Mucosa of stomach (tissue), 1 donor: ENCODE data around the gene TUT7.
A peak's percentile ranks its signal among the peaks of the same experiment; 100 is the strongest.

ENCODE experiments used
- H3K27me3 ChIP-seq: one replicate; pipeline ENCODE4 v1.7.0; 2013; ENCODE audit warnings: mild to moderate bottlenecking, low read length; ENCODE audit not compliant: control insufficient read depth, insufficient read depth
- H3K36me3 ChIP-seq: one replicate; pipeline ENCODE4 v1.7.0; 2013; ENCODE audit warnings: low read length; ENCODE audit not compliant: control insufficient read depth, insufficient read depth
- H3K4me1 ChIP-seq: one replicate; pipeline ENCODE4 v1.7.0; 2013; ENCODE audit warnings: mild to moderate bottlenecking, low read length; ENCODE audit not compliant: control insufficient read depth, insufficient read depth
- H3K4me3 ChIP-seq: one replicate; pipeline ENCODE4 v1.7.0; 2013; ENCODE audit warnings: low read length
- H3K9ac ChIP-seq: one replicate; pipeline ENCODE4 v1.7.0; 2013; ENCODE audit warnings: mild to moderate bottlenecking, low read length, moderate library complexity
- H3K9me3 ChIP-seq: one replicate; pipeline ENCODE4 v1.7.0; 2013; ENCODE audit warnings: mild to moderate bottlenecking, low read length, moderate library complexity; ENCODE audit not compliant: control insufficient read depth
- donor health status: Pancreatic carcinoma.

Gene TUT7

GRCh38 chr9:86288499-86289198, 65.6 kb downstream of the TUT7 start:
- Histone ChIP-seq H3K36me3 (no peaks in the 10 kb centered on the region), H3K9ac (no peak overlapping the region), H3K4me1 (no peaks in the 10 kb centered on the region), H3K9me3 (no peaks in the 10 kb centered on the region), H3K27me3 (no peaks in the 10 kb centered on the region), H3K4me3 (no peak overlapping the region)

- no peaks in the 10 kb centered on the region for H3K27me3 ChIP-seq
- no peak overlapping the region for H3K9ac ChIP-seq
- H3K4me1 ChIP-seq: peaks cover 4% of the 10 kb centered on the region
- no peak overlapping the region for H3K4me3 ChIP-seq
- no peaks in the 10 kb centered on the region for H3K9me3 ChIP-seq
- H3K36me3 ChIP-seq: no peaks in the 10 kb centered on the region
Observed at GRCh38 chr9:86287013-86287412, 67.2 kb downstream of the TUT7 start.

- H3K9me3 ChIP-seq: no peaks in the 10 kb centered on the region
- no peak overlapping the region for H3K9ac ChIP-seq
- H3K4me3 ChIP-seq: no peak overlapping the region
- no peaks in the 10 kb centered on the region for H3K36me3 ChIP-seq
- no peaks in the 10 kb centered on the region for H3K27me3 ChIP-seq
- H3K4me1 ChIP-seq: peaks cover 4% of the 10 kb centered on the region
Observed at GRCh38 chr9:86286278-86286677, 67.9 kb downstream of the TUT7 start.

- Histone ChIP-seq H3K9ac (no peak overlapping the region), H3K27me3 (no peaks in the 10 kb centered on the region), H3K36me3 (no peaks in the 10 kb centered on the region), H3K9me3 (no peaks in the 10 kb centered on the region), H3K4me3 (no peak overlapping the region), H3K4me1 (peaks cover 4% of the 10 kb centered on the region)
Observed at GRCh38 chr9:86285261-86285660, 68.9 kb downstream of the TUT7 start.

GRCh38 chr9:86282979-86283535, 71.2 kb downstream of the TUT7 start:
- Histone ChIP-seq H3K27me3 (no peaks in the 10 kb centered on the region), H3K9ac (peak overlapping the region; percentile 82), H3K36me3 (no peaks in the 10 kb centered on the region), H3K4me1 (peaks cover 4% of the 10 kb centered on the region), H3K9me3 (no peaks in the 10 kb centered on the region), H3K4me3 (peak overlapping the region; percentile 57)

- H3K9ac ChIP-seq: peak within 1 kb of the TSS; percentile 82
Observed at GRCh38 chr9:86282077-86282978, 71.9 kb downstream of the TUT7 start, which contains the start of gene ISCA1. TSS of gene ISCA1 (minus strand) at chr9:86282538. CDS start at chr9:86282458, 80 bp downstream.

GRCh38 chr9:86281593-86282076, 72.6 kb downstream of the TUT7 start:
- Histone ChIP-seq H3K9ac (peak overlapping the region; percentile 82), H3K4me3 (peak overlapping the region; percentile 57), H3K27me3 (no peaks in the 10 kb centered on the region), H3K36me3 (no peaks in the 10 kb centered on the region), H3K9me3 (no peaks in the 10 kb centered on the region), H3K4me1 (peaks cover 4% of the 10 kb centered on the region)

More at GRCh38 chr9:86282077-86282978, 71.9 kb downstream of the TUT7 start, which contains the start of gene ISCA1:
- H3K9me3 ChIP-seq: no peaks in the 10 kb centered on the region
- H3K4me3 ChIP-seq: peak within 1 kb of the TSS; percentile 57
- no peaks in the 10 kb centered on the region for H3K27me3 ChIP-seq
- no peaks in the 10 kb centered on the region for H3K36me3 ChIP-seq
- H3K4me1 ChIP-seq: peaks cover 4% of the 10 kb centered on the region

- Histone ChIP-seq H3K27me3 (no peaks in the 10 kb centered on the region), H3K4me3 (no peak overlapping the region), H3K9me3 (no peaks in the 10 kb centered on the region), H3K9ac (no peak overlapping the region), H3K4me1 (peaks cover 4% of the 10 kb centered on the region), H3K36me3 (no peaks in the 10 kb centered on the region)
Observed at GRCh38 chr9:86280580-86280979, 73.6 kb downstream of the TUT7 start.

GRCh38 chr9:86279839-86280238, 74.4 kb downstream of the TUT7 start:
- no peak overlapping the region for H3K4me3 ChIP-seq
- no peaks in the 10 kb centered on the region for H3K27me3 ChIP-seq
- H3K4me1 ChIP-seq: peaks cover 4% of the 10 kb centered on the region

GRCh38 chr9:86277072-86277471, 77.1 kb downstream of the TUT7 start:
- Histone ChIP-seq H3K27me3 (no peaks in the 10 kb centered on the region), H3K4me3 (no peak overlapping the region), H3K36me3 (no peaks in the 10 kb centered on the region), H3K9me3 (no peaks in the 10 kb centered on the region), H3K4me1 (no peaks in the 10 kb centered on the region), H3K9ac (no peak overlapping the region)

More at GRCh38 chr9:86279839-86280238, 74.4 kb downstream of the TUT7 start:
- H3K9me3 ChIP-seq: no peaks in the 10 kb centered on the region
- no peak overlapping the region for H3K9ac ChIP-seq
- H3K36me3 ChIP-seq: no peaks in the 10 kb centered on the region

GRCh38 chr9:86275962-86276361, 78.2 kb downstream of the TUT7 start:
- H3K9ac ChIP-seq: no peak overlapping the region
- no peaks in the 10 kb centered on the region for H3K27me3 ChIP-seq
- no peaks in the 10 kb centered on the region for H3K36me3 ChIP-seq
- no peak overlapping the region for H3K4me3 ChIP-seq
- H3K9me3 ChIP-seq: no peaks in the 10 kb centered on the region
- H3K4me1 ChIP-seq: no peaks in the 10 kb centered on the region
